Measurements from ENCODE around the gene CYLD.

DNA sequence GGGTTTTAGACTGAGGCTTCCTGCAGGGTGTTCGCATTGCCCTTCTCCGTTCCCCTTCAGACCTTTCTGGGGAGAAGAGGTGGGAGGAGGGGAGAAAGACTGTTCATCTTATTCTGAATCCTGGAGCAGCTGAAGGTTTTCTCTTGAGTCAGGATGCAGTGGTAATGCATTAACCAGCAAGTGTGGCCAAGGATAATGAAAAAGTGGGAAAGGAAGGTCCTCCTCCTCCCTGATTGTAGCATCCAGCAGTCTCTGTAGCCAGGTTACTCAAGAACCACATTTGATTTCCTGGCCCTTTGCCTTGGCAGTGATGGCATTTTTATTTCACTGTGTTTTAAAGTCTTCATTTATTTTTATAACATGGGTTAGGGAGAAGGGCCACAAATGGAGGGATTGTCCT is 59.1 kb downstream of the CYLD start:
- TF ChIP-seq MAFK (IDR thresholded peaks at IDR 0.05; ENCODE audit: low read depth, low read length), result no peak
- no peak for TF ChIP-seq POLR2A (IDR thresholded peaks at IDR 0.05; ENCODE audit: low read depth, low read length)
- TF ChIP-seq CTCF (conservative IDR thresholded peaks at IDR 0.05; ENCODE audit: low read depth, low read length), result no peak
- TF ChIP-seq RCOR1 (IDR thresholded peaks at IDR 0.05; ENCODE audit: insufficient replicate concordance, low read length), result no peak
- TF ChIP-seq, protein P1, sequence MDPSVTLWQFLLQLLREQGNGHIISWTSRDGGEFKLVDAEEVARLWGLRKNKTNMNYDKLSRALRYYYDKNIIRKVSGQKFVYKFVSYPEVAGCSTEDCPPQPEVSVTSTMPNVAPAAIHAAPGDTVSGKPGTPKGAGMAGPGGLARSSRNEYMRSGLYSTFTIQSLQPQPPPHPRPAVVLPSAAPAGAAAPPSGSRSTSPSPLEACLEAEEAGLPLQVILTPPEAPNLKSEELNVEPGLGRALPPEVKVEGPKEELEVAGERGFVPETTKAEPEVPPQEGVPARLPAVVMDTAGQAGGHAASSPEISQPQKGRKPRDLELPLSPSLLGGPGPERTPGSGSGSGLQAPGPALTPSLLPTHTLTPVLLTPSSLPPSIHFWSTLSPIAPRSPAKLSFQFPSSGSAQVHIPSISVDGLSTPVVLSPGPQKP (IDR thresholded peaks at IDR 0.05; ENCODE audit: borderline replicate concordance, low read depth, low read length), result no peak
- no peak for TF ChIP-seq SMC3 (IDR thresholded peaks at IDR 0.05; ENCODE audit: low read depth, low read length)
- no peak for TF ChIP-seq CHD1 (IDR thresholded peaks at IDR 0.05; ENCODE audit: low read depth, low read length)
- TF ChIP-seq, protein P2, sequence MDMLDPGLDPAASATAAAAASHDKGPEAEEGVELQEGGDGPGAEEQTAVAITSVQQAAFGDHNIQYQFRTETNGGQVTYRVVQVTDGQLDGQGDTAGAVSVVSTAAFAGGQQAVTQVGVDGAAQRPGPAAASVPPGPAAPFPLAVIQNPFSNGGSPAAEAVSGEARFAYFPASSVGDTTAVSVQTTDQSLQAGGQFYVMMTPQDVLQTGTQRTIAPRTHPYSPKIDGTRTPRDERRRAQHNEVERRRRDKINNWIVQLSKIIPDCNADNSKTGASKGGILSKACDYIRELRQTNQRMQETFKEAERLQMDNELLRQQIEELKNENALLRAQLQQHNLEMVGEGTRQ (IDR thresholded peaks at IDR 0.05; ENCODE audit: low read depth, low read length), result no peak
- TF ChIP-seq MXI1 (IDR thresholded peaks at IDR 0.05; ENCODE audit: borderline replicate concordance, low read depth, low read length), result no peak
- no peak for TF ChIP-seq RAD21 (IDR thresholded peaks at IDR 0.05; ENCODE audit: low read length)
- no peak for TF ChIP-seq MAZ (IDR thresholded peaks at IDR 0.05; ENCODE audit: borderline replicate concordance, low read depth, low read length)
- TF ChIP-seq NFE2L2 (IDR thresholded peaks at IDR 0.05; ENCODE audit: low read depth, low read length), result no peak

All from IMR-90 (cell line).